ENCODE results near the gene GLTP. TPM values are rescaled to one million over a fixed set of nuclear protein-coding genes. Genes with fewer than 3 reads are reported as not detected.

Gene GLTP
- total and polyA plus RNA-seq, 2 of the 4 experiments (the other 2 are of a cell fraction) = 34.4 to 58.4 TPM

- H3K27me3 ChIP-seq (ENCODE audit: control insufficient read depth, insufficient read depth, low read length) = no peaks in the 10 kb centered on the region
- no peak overlapping the region for H3K4me2 ChIP-seq (ENCODE audit: low read depth, low read length)
- WGBS, 2 experiments (ENCODE audit: extremely low coverage in 2 of 2, insufficient read length in 1 of 2) = no CpG with 5 or more reads among the region's 7 CpGs
- H3K4me3 ChIP-seq (ENCODE audit: insufficient read depth, low read depth, low read length) = no peak overlapping the region
- H3K4me1 ChIP-seq (ENCODE audit: control insufficient read depth, insufficient read depth, low read length) = peaks cover 2% of the 10 kb centered on the region; the same call in 1 of the 2 replicates
- H4K8ac ChIP-seq (ENCODE audit: low read depth in 2 of 2, low read length in 2 of 2) = no peak overlapping the region
- H3K14ac ChIP-seq (replicated peaks; ENCODE audit: low read depth, low read length) = no peak overlapping the region
- no peak overlapping the region for H2AK5ac ChIP-seq (ENCODE audit: low read depth, low read length)
- H3K4ac ChIP-seq (ENCODE audit: low read depth, low read length) = no peak overlapping the region
- TF ChIP-seq MXI1 (IDR thresholded peaks at IDR 0.05; ENCODE audit: borderline replicate concordance, low read depth, low read length) (no peak), MAZ (IDR thresholded peaks at IDR 0.05; ENCODE audit: borderline replicate concordance, low read depth, low read length) (no peak), FOS (IDR thresholded peaks at IDR 0.05; ENCODE audit: low read depth, low read length) (no peak)
- no peak overlapping the region for H2BK5ac ChIP-seq (ENCODE audit: low read depth, low read length, poor library complexity, severe bottlenecking)
- H2BK20ac ChIP-seq (ENCODE audit: low read depth, low read length) = no peak overlapping the region
- no peak overlapping the region for H3K18ac ChIP-seq (ENCODE audit: low read depth, low read length)
- POLR2A ChIA-PET (ENCODE audit: unreplicated experiment) = no interaction called here
- intact Hi-C loops (cut with micrococcal nuclease) = no loop called here
- BruUV-seq (replicated peaks) = no TSS peak
- CTCF ChIA-PET = no interaction called here
- peaks cover 6% of the 10 kb centered on the region for H4K20me1 ChIP-seq (ENCODE audit: insufficient read depth, low read length)
- no peak overlapping the region for H4K5ac ChIP-seq (ENCODE audit: low read depth, low read length)
- H3K9me3 ChIP-seq (ENCODE audit: control insufficient read depth, insufficient read depth, low read length) = no peaks in the 10 kb centered on the region
- no peak overlapping the region for H3K23ac ChIP-seq (ENCODE audit: low read depth, low read length)
- H2BK120ac ChIP-seq (ENCODE audit: low read depth, low read length) = no peak overlapping the region
- in situ Hi-C loops (cut with MboI; ENCODE audit: low sequenced_read_pairs) = no loop called here
- H2AK9ac ChIP-seq (replicated peaks; ENCODE audit: low read depth, low read length, poor library complexity) = no peak overlapping the region
- no peak overlapping the region for H3K56ac ChIP-seq (ENCODE audit: extremely low read depth, insufficient read depth, low read length)
- no peak overlapping the region for H3K9ac ChIP-seq (ENCODE audit: low read depth, low read length)
- no peaks in the 10 kb centered on the region for H3K36me3 ChIP-seq (ENCODE audit: control insufficient read depth, insufficient read depth, low read length)
- ATAC-seq (ENCODE audit: low read depth) (no peak), DNase-seq (no peak)
- dilution Hi-C loops (cut with HindIII; ENCODE audit: low sequenced_read_pairs, unreplicated experiment) = no loop called here
- no peaks in the 10 kb centered on the region for H3K79me1 ChIP-seq (ENCODE audit: low read depth in 1 of 2, low read length in 2 of 2)
- H2AFZ ChIP-seq (replicated peaks; ENCODE audit: low read length, poor library complexity) = no peak overlapping the region
- H3K27ac ChIP-seq (ENCODE audit: insufficient read depth, low read length) = no peak overlapping the region
- no peaks in the 10 kb centered on the region for H3K9me1 ChIP-seq (ENCODE audit: insufficient read depth, low read length)
- no peak overlapping the region for H2BK15ac ChIP-seq (ENCODE audit: low read depth, low read length)
- no peak overlapping the region for H4K91ac ChIP-seq (ENCODE audit: insufficient read depth, low read depth, low read length)
These were observed 57.9 kb downstream of the GLTP start for GRCh38 chr12:109822416-109822815.
